ENCODE measurements around the gene SGPP1.
"Not testable (repeated sequence)": the region's sequence is repeated elsewhere in the genome, so short reads cannot be mapped to it uniquely, and the experiment has no call there.

SGPP1 gene

DNA sequence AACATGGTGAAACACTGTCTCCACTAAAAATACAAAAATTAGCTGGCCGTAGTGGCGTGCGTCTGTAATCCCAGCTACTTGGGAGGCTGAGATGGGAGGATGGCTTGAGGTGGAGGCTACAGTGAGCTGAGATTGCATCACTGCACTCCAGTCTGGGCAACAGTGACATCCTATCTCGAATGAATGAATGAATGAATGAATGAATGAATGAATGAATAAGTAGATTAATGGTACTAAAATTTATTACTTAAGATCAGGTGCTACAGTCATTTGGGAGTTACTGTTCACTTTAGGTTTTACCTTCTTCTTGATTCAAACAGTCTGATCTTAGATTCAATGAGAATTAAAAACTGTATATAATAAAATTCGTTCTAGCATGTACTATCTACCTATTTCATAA lies 54.6 kb downstream of the SGPP1 start:
- DNase-seq (ENCODE audit: low spot score), result no peak

DNA sequence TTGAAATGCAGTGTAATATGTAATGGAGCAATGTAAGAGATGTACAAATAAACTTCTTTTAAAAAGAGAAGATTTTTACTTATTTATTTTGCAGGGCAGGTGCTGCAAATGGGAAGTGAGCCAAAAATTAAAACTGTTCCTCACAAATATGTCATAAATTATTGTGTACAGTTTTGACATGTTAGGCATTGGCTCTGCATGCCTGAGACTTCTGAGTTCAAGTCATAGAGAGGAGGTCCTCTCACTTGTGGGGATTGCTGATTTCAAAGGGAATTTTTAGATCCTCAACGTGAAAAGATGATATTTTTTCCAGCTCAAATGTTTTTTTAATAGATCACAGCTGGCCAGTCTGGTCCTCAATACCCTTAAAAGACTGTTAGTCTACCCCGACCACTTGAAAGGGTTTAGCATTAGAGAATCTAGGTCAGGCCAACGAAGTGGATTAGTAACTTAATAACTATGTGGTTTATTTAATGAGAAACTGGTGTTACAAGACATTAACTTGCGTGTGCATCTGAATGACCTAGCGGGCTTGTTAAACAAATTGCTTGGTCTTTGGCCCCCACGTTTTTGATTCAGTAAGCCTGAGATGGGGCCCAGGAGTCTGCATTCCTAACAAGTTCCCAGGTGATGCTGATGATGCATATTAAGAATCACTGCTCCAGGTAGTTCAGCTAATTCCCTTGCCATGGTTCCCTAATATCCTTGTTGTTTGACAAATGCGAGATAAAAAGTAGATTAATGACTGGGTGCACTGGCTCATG lies 55.3 kb downstream of the SGPP1 start:
- DNase-seq (ENCODE audit: low spot score), result no peak

DNA sequence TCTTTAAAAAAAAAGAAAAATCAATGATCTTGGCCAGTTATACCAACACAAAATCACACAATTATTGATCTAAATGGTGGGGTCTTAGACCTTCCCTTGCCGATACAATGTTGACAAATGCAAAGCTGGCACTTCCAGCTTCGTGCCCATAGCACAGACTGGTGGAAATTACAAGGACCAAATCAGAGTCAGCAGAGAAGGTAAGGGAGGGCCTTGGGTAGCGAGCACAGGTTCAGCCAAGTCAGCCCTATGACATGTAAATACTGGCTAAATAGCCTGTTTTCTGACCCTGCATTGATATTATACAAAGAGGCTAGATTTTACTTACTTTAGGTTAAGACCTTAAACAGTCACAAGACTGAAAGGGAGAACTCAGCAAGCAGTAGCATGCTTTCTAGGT lies 55.9 kb downstream of the SGPP1 start:
- no peak for DNase-seq (ENCODE audit: low spot score)

GRCh38 chr14:63670692-63671091 lies 57.2 kb downstream of the SGPP1 start:
- DNase-seq (ENCODE audit: low spot score), result no peak

DNA sequence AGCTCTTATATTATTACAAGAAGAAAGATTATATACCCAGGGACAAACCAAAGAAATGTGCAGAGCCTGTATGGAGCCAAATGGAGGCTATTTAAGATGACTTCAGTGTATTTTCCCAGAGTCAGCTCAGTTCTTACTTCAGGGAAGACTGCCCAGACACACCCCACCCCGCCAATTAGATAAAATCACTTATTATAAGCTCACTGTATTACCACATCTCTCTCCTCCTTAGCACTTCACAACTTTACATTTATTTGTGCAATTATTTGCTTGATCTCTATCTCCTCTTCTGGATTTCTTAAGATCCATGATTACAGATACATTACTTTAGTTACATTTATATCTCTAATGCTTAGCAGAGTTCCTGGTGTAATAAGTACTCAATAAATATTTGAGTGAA lies 61.5 kb downstream of the SGPP1 start:
- no peak for DNase-seq (ENCODE audit: low spot score)

DNA sequence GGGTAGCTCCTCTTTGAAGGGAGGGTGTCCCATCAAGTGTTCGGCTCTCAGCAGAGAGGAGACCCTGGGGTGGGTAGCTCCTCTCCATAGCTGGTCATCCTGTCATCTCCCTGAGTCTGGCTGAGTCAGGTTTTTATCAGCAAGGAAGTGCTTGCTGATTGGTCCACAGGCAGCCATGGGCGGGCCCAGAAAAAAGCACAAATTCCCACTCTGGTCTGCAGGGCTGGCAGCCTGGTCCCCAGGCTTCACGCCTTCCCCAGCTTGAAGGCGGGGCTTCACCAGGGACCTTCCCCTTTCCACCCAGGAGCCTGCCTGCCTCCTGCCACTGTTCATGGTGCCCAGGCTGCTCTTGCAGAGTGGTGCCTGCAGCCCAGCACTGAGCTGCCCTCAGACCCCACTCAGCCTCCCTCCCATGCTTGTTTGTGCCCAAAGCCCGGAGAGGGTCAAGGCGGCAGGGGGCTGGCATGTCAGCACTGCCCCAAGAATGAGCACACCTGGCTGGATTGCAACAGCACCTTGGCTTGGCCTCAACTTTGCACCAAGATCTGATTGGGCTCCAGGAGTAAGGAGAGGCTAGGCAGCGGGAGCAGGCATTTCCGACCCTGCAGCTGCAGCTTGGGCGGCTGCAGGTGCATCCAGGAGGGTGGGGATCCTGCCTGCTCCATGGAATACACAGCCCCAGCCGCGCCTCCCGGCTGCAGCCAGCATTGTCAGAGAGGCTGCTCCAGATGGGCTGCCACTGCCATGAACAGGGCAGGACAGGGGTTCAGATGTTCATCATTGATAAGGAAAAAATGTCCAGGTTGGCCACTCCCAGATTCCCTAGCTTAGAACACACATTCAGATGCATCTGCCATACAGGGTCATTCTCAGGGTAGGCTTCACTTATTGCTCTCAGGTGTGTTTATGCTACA lies 64.2 kb downstream of the SGPP1 start:
- no peak for DNase-seq (ENCODE audit: low spot score)

GRCh38 chr14:63662776-63663175 lies 65.1 kb downstream of the SGPP1 start:
- no peak for DNase-seq (ENCODE audit: low spot score)

GRCh38 chr14:63661881-63662280 lies 66.0 kb downstream of the SGPP1 start:
- not testable (repeated sequence) for DNase-seq (ENCODE audit: low spot score)

DNA sequence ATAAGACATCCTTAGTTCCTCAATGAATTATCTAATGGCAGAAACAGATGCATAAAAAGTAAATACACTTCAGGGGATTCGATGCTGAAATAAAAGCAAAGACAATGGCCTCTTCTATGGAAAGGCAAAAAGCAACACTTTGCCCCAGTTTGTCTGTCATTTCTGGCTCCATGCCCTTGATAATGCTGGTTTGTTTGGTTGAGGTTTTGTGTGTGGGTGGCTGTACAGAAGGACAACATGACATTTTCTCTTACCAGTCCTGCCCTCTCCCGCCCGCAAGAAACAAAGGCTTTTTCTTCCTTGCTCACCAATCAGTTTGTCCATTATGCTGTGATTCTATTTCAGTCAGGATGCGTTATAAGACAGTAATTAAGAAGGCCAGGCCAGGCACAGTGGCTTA lies 68.1 kb downstream of the SGPP1 start:
- peak; percentile 86 for DNase-seq (ENCODE audit: low spot score)

GRCh38 chr14:63656194-63656593 lies 71.7 kb downstream of the SGPP1 start:
- DNase-seq (ENCODE audit: low spot score), result no peak

DNA sequence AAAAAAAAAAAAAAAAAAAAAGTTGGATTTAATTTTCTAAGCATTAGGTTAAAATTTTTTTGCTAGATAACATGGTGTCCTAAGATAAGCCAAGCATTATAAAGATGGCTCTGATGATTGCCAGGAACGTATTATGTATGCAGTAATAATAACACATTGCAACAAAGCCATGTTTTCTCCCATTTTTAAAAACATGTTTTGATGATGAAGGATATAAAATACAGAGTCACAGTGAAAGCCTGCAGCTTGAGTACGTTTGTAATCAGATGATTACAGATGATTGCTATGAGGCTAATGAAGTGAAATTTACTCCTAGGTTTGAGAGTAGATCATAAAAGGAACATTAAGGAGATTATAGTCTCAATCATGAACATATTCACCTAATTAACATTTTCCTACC lies 72.9 kb downstream of the SGPP1 start:
- no peak for DNase-seq (ENCODE audit: low spot score)

- DNase-seq (ENCODE audit: low spot score), result no peak
These were observed 73.5 kb downstream of the SGPP1 start for GRCh38 chr14:63654346-63654745.

GRCh38 chr14:63652406-63652805 lies 75.5 kb downstream of the SGPP1 start:
- DNase-seq (ENCODE audit: low spot score), result no peak

DNA sequence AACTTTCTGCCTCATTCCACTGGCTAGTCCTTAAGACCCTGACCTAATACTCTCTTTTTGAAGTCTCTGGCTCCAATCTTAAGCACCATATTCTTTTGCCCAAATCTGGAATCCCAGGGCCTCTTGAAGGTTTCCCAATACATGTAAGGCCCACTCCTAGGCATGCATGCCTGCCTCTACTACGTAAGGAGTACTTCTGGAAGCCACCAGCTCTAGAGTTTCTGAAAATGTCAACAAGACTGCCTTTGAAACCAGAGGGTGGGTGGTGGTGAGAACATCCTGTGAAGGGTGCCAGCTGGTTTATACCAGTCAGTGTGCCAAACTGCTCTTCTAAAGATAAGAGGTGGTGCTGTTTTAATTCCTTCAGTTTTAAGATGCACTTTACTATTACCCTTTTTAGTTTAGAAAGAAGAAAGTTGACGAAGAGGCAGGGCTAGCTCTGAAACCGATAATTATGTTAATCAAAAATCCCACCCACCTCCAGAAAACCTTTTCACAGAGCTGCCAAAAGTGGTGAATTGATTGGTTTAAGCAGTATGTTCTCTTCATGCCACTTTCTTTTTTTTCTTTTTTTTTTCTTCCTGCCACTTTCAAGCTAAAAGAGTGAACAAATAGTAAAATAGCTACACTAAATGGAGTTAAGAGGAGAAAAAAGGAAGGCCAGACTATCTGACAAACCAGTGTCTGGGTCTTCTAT lies 77.5 kb downstream of the SGPP1 start:
- DNase-seq (ENCODE audit: low spot score), result no peak

GRCh38 chr14:63647696-63648410 lies 80.0 kb downstream of the SGPP1 start:
- DNase-seq (ENCODE audit: low spot score), result no peak

DNA sequence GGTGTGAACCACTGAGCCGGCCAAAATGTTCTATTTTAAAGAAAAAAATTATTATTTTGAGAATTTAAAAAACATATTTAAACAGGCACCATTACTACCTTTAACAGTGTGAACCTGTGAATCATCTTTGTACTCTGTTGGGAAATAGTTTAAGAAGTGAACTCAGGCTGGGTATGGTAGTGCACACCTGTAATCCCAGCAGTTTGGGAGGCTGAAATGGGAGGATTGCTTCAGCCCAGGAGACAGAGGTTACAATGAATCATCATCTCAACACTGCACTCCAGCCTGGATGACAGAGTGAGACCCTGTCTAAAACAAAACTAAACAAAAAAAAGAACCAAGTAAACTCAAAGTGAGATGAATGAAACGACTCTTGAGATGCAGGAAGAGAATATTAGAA lies 83.1 kb downstream of the SGPP1 start:
- no peak for DNase-seq (ENCODE audit: low spot score)

GRCh38 chr14:63642656-63643382 lies 85.0 kb downstream of the SGPP1 start:
- no peak for DNase-seq (ENCODE audit: low spot score)

GRCh38 chr14:63642229-63642611 lies 85.6 kb downstream of the SGPP1 start:
- peak; percentile 98 for DNase-seq (ENCODE audit: low spot score)

DNA sequence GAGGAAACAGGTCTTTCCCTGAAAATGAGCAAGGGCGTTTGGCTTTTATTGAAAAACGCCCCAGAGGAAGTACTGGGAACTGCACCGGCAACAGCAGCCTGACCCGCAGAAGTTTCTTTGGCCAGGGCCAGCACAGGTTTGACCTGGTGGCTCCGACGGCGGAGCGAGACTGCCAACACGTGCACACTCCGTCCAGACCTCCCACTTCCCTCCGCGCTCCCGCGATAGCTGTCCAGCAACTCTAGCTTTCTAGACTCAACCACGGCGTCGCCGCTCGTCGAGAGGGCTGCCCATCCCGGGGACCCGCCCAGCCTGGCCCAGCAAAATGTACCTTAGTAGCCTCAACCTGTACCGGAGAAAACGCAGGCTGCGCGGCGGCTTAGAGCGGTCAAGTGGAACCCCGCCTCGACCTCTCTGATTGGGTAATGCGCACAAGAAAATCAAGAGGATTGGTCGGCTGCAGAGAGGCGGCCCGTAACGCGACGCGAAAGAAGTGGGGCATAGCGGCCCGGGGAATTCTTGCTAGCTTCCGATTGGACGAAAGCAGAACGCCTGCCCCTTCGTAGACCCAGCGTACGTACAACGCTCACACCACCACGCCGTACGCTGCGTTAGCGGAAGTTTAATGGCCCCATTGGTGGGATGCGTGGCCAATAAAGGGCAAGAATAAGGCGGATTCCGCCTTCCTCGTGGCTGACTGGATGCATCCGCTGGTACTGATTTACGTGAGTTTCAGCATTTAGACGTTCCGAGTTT lies 86.2 kb downstream of the SGPP1 start, which contains the start of gene WDR89:
TSS of gene WDR89 (minus strand) at position 399 of the 756 bp plus-strand sequence. CDS start 41,929 bp downstream, outside the sequence.
- peak; percentile 100 for DNase-seq (ENCODE audit: low spot score)

DNA sequence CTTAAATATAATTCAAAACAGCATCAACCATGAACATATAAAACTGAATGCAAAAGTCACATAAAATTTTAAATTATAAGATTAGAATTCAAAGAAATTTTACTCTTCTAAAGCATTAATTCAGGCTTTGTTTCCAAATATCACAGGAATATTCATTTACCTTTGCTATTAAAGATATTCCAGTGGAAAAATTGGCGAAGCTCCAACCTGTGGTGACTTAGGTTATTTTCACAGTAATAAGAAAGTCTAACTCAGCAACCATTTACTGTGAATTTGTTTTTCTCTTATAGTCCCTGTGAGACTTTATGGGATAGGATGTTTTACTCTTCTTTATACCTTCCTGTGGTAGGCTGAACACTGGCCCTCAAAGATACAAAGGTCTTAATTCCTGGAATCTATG lies 89.4 kb downstream of the SGPP1 start:
- no peak for DNase-seq (ENCODE audit: low spot score)
